DOHH2 (cell line): ENCODE results near the gene TMEM119.
"Not testable (repeated sequence)": the region's sequence is repeated elsewhere in the genome, so short reads cannot be mapped to it uniquely, and the experiment has no call there.

Experiments
- H3F3A ChIP-seq: fragments of 200-600 bp; sonication (generic), shearing (Covaris generic); 2 replicates; pipeline ENCODE4 v1.6.0; 2016; ENCODE audit warnings: antibody characterized with exemption, mild to moderate bottlenecking; ENCODE audit not compliant: control insufficient read depth, insufficient read depth
- H3K27ac ChIP-seq: fragments of 200-600 bp; sonication (generic); 2 replicates; pipeline ENCODE4 v1.5.1; 2014; ENCODE audit warnings: low read depth, mild to moderate bottlenecking, low read length, moderate library complexity
- H3K27me3 ChIP-seq: fragments of 200-600 bp; sonication (generic); 2 replicates; pipeline ENCODE4 v1.6.1; 2014; ENCODE audit warnings: mild to moderate bottlenecking, low read length, mixed read lengths; ENCODE audit not compliant: control insufficient read depth
- H3K36me3 ChIP-seq: fragments of 200-600 bp; sonication (generic); 2 replicates; pipeline ENCODE4 v1.6.1; 2014; ENCODE audit warnings: mild to moderate bottlenecking, low read length, moderate library complexity, mixed read lengths; ENCODE audit not compliant: control insufficient read depth
- H3K4me1 ChIP-seq: fragments of 200-600 bp; sonication (generic); 2 replicates; pipeline ENCODE4 v1.6.1; 2014; ENCODE audit warnings: mild to moderate bottlenecking, low read length, mixed read lengths; ENCODE audit not compliant: control insufficient read depth
- H3K4me2 ChIP-seq: fragments of 200-600 bp; sonication (generic); 2 replicates; pipeline ENCODE4 v1.6.0; 2014; ENCODE audit warnings: mild to moderate bottlenecking, low read length, moderate library complexity
- H3K4me3 ChIP-seq: fragments of 200-600 bp; sonication (generic); 2 replicates; pipeline ENCODE4 v1.5.1; 2014; ENCODE audit warnings: mild to moderate bottlenecking, low read length, mixed read lengths
- H3K79me2 ChIP-seq: fragments of 200-600 bp; sonication (generic); 2 replicates; pipeline ENCODE4 v1.6.1; 2014; ENCODE audit warnings: mild to moderate bottlenecking, low read length, mixed read lengths; ENCODE audit not compliant: control insufficient read depth
- H3K9me2 ChIP-seq: fragments of 200-600 bp; sonication (generic); replicated peaks from 2 replicates; pipeline ENCODE4 v1.6.1; 2014; ENCODE audit warnings: mild to moderate bottlenecking, low read length, mixed read lengths; ENCODE audit not compliant: control insufficient read depth
- H3K9me3 ChIP-seq: fragments of 200-600 bp; sonication (generic); 2 replicates; pipeline ENCODE4 v1.6.1; 2014; ENCODE audit warnings: antibody characterized with exemption, low read length, mixed read lengths; ENCODE audit not compliant: control insufficient read depth, insufficient read depth
- H4K20me1 ChIP-seq: fragments of 200-600 bp; sonication (generic); 2 replicates; pipeline ENCODE4 v1.6.0; 2014; ENCODE audit warnings: low read depth, mild to moderate bottlenecking, antibody characterized with exemption, low read length, moderate library complexity; ENCODE audit not compliant: control insufficient read depth, insufficient read depth
- CTCF ChIP-seq: fragments of 200-600 bp; sonication (generic); IDR thresholded peaks from one replicate; pipeline ENCODE4 v1.5.1; 2014; ENCODE audit warnings: antibody characterized with exemption, mild to moderate bottlenecking, low read depth, low read length; ENCODE audit not compliant: poor library complexity, severe bottlenecking
- EZH2phosphoT487 ChIP-seq: fragments of 200-600 bp; sonication (generic); IDR thresholded peaks from 2 replicates; pipeline ENCODE4 v1.6.1; 2017; ENCODE audit warnings: borderline replicate concordance, mild to moderate bottlenecking, antibody characterized with exemption, low read length, moderate library complexity, mixed read lengths

TMEM119 gene

GRCh38 chr12:108621161-108621560 lies 23.3 kb upstream of the TMEM119 start:
- no peaks in the 10 kb centered on the region for H3K36me3 ChIP-seq
- H3K4me1 ChIP-seq, result peaks cover 27% of the 10 kb centered on the region
- H3K9me2 ChIP-seq, result no peaks in the 10 kb centered on the region
- peaks cover 4% of the 10 kb centered on the region; the same call in 1 of the 2 replicates for H3K9me3 ChIP-seq
- H3K27me3 ChIP-seq, result peaks cover 4% of the 10 kb centered on the region
- H4K20me1 ChIP-seq, result no peaks in the 10 kb centered on the region
- no peak overlapping the region for H3K4me3 ChIP-seq
- TF ChIP-seq EZH2phosphoT487, result no peak
- TF ChIP-seq CTCF, result no peak
- H3K79me2 ChIP-seq, result no peaks in the 10 kb centered on the region
- H3K4me2 ChIP-seq, result no peak overlapping the region
- H3K27ac ChIP-seq, result no peak overlapping the region
- no peaks in the 10 kb centered on the region for H3F3A ChIP-seq

GRCh38 chr12:108620236-108620879 lies 22.5 kb upstream of the TMEM119 start:
- TF ChIP-seq CTCF, result no peak
- TF ChIP-seq EZH2phosphoT487, result no peak
- Histone ChIP-seq H3K9me3 (peaks cover 10% of the 10 kb centered on the region; the same call in 1 of the 2 replicates), H3K4me3 (no peak overlapping the region), H3K36me3 (no peaks in the 10 kb centered on the region), H3F3A (no peaks in the 10 kb centered on the region), H3K9me2 (no peaks in the 10 kb centered on the region), H3K27me3 (peaks cover 4% of the 10 kb centered on the region), H3K4me2 (no peak overlapping the region), H4K20me1 (no peaks in the 10 kb centered on the region), H3K27ac (no peak overlapping the region), H3K4me1 (peaks cover 27% of the 10 kb centered on the region), H3K79me2 (no peaks in the 10 kb centered on the region)

DNA sequence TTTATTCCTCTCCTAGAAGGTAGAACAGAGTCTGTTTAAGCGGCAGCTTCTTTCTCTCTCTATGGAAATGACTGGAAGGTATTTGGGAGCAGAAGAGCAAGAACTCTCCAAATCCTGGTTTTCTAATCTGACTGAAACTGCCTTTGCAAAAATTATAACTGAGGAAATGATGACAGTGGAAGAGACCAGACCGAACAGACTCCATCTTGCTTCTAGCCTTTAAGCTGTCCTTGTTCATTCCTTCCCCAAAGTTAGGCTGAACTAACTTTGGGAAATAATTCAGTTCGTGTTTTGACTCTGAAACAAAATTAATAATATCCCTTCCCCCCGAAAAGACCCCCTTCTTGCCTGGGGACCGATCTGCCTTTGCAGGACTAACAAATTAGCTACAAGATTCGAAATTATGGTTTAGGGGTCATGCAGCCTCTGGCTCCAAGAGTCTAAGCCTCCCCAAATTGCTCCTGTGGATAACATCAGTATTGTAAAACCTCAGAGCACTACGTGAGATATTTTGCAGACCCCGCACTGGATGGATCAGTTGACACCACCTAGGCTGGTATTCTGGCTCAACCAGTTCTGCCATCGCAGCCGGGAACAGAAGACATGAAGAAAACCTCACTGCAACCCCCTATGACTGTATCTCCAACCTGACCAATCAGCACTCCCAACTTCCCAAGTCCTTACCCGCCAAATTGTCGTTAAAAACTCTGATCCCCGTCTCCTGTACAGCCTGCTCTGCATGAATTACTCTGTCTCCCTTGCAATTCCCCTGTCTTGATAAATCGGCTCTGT lies 21.7 kb upstream of the TMEM119 start:
- TF ChIP-seq EZH2phosphoT487 (no peak), CTCF (no peak)
- Histone ChIP-seq H3K4me3 (no peak overlapping the region), H3K4me2 (no peak overlapping the region), H3K27me3 (peaks cover 4% of the 10 kb centered on the region), H3K9me3 (peaks cover 10% of the 10 kb centered on the region; the same call in 1 of the 2 replicates), H3K36me3 (no peaks in the 10 kb centered on the region), H3K4me1 (peaks cover 27% of the 10 kb centered on the region), H4K20me1 (no peaks in the 10 kb centered on the region), H3K27ac (no peak overlapping the region), H3K9me2 (no peaks in the 10 kb centered on the region), H3K79me2 (no peaks in the 10 kb centered on the region), H3F3A (no peaks in the 10 kb centered on the region)

- not testable (repeated sequence) for H3F3A ChIP-seq, H3K9me2 ChIP-seq, H3K27me3 ChIP-seq, H3K27ac ChIP-seq, H3K36me3 ChIP-seq, H3K4me3 ChIP-seq, H3K4me2 ChIP-seq, H3K9me3 ChIP-seq, H3K79me2 ChIP-seq, H4K20me1 ChIP-seq
- peaks cover 27% of the 10 kb centered on the region for H3K4me1 ChIP-seq
These were observed 21.0 kb upstream of the TMEM119 start for GRCh38 chr12:108618953-108619274.
